ENCODE measurements around the gene CCBE1. TPM values are rescaled to one million over a fixed set of nuclear protein-coding genes. Genes with fewer than 3 reads are reported as not detected.

The CCBE1 gene
- total RNA-seq, 4 donors from 2014 or later = 0.18 to 2.8 (median 1.6) TPM

GRCh38 chr18:59387687-59388565 is 309.3 kb downstream of the CCBE1 start:
- no peaks in the 10 kb centered on the region for H3K9me3 ChIP-seq
- TF ChIP-seq CTCF (IDR thresholded peaks at IDR 0.05) = no peak
- no peak for TF ChIP-seq POLR2A (IDR thresholded peaks at IDR 0.05)
- H3K36me3 ChIP-seq = no peaks in the 10 kb centered on the region

DNA sequence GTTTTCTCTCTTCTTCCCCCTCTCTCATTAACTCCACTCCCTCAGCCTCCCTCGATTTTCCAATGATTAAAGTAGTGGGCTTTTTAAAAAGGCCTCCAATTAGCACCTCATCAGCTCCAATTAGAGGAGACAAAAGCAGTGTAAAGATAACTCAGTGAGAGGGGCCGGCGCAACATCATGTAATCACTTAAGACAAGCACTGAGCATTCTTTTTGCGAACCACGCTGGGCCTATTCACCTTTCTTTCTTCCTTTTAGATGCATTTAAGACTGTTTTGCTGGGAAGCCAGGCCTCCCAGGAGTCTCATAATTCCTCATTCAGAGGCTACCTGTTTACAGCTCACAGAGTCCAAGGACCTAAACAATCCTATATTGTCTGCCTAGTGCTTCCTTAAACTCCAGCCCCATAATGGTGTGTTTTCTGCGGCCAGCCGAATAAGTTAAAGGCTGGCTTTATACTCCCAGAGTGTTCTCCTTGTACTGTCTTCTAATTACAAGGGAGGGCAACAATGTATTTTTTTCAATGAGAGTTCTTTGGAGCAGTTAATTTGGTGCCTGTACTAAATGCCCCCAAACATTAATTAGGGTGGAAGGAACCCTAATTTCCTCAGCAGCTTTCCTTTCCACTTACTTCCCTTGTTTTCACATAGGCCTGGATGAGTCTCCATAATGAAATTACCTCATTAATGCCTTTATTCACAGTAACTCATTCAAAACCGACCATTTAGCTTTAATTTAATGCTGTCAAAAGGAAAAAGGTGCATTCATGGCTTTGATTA is 310.1 kb downstream of the CCBE1 start:
- Histone ChIP-seq H3K9me3 (no peaks in the 10 kb centered on the region), H3K4me3 (no peak overlapping the region), H3K27ac (no peak overlapping the region), H3K36me3 (no peaks in the 10 kb centered on the region), H3K27me3 (no peaks in the 10 kb centered on the region), H3K4me1 (no peaks in the 10 kb centered on the region)
- no peak for DNase-seq
- TF ChIP-seq POLR2A (IDR thresholded peaks at IDR 0.05) (no peak), CTCF (IDR thresholded peaks at IDR 0.05) (no peak)

More at GRCh38 chr18:59387687-59388565, 309.3 kb downstream of the CCBE1 start:
- no peaks in the 10 kb centered on the region for H3K4me1 ChIP-seq
- H3K27me3 ChIP-seq = no peaks in the 10 kb centered on the region
- no peak for DNase-seq
- H3K27ac ChIP-seq = no peak overlapping the region
- H3K4me3 ChIP-seq = no peak overlapping the region

DNA sequence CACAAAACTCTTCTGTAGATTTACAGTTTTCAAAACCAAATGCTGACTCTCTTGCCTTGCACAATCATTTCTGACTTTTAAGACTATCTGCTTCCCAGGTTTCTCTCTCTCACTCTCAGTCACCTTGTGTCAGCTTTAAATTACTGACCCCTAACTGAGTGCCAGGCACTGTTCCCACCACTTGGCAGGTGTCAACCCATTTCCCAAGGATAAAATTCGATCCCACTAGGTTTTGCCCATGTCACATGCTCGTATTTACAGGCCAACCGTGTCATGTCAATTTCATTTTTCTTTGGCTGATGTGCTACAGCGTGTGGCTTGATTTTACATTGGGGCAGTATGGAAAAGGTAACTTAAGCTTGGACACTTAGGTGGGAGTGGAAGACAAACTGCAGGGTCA is 312.0 kb downstream of the CCBE1 start:
- H3K4me1 ChIP-seq = no peaks in the 10 kb centered on the region
- no peak overlapping the region for H3K4me3 ChIP-seq
- no peaks in the 10 kb centered on the region for H3K36me3 ChIP-seq
- no peaks in the 10 kb centered on the region for H3K27me3 ChIP-seq
- no peak overlapping the region for H3K27ac ChIP-seq
- TF ChIP-seq CTCF (IDR thresholded peaks at IDR 0.05) (no peak), POLR2A (IDR thresholded peaks at IDR 0.05) (no peak)
- DNase-seq = no peak
- no peaks in the 10 kb centered on the region for H3K9me3 ChIP-seq

DNA sequence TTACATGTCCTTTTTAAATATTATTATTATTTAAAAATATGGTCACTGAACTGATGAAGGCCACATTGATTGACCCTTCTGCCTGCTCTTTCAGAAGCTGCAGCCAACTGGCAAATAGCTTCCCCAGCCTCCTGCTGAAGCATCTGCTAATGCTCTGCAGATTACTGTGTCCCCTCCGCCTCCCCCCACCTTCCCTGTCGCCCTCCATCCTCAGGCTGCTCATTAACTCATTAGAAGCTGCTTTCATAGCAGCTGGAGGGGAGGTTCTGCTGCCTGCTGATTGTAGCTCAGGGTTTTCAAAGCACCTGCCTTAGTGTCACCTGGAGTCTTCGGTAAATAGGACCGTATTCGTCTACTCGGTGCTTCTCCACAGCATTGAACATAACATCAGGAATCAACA is 313.4 kb downstream of the CCBE1 start:
- no peaks in the 10 kb centered on the region for H3K9me3 ChIP-seq
- no peaks in the 10 kb centered on the region for H3K27me3 ChIP-seq
- no peak overlapping the region for H3K4me3 ChIP-seq
- no peaks in the 10 kb centered on the region for H3K36me3 ChIP-seq
- H3K4me1 ChIP-seq = no peaks in the 10 kb centered on the region
- H3K27ac ChIP-seq = no peak overlapping the region
- TF ChIP-seq CTCF (IDR thresholded peaks at IDR 0.05) (no peak), POLR2A (IDR thresholded peaks at IDR 0.05) (no peak)
- no peak for DNase-seq

DNA sequence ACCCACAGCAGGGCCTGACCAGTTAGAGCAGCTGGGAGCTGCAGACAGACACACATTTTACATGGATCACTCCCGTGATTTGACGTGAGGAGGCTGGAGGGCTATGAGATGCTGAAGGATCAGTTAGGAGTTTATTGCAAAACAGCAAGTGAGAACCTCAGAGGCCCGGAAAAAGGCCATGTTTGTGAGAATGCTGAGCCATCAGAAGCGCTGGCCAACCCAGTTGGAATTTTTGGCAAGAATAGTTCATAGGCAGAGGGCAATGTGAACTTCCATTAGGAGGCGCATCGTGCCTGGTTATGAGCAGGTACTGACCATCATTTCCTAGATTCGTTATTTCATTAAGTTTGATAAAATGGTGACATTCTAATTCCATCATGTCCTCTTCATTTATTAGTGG is 314.8 kb downstream of the CCBE1 start:
- TF ChIP-seq CTCF (IDR thresholded peaks at IDR 0.05) = no peak
- TF ChIP-seq POLR2A (IDR thresholded peaks at IDR 0.05) = no peak
- no peaks in the 10 kb centered on the region for H3K9me3 ChIP-seq
- H3K27me3 ChIP-seq = no peaks in the 10 kb centered on the region
- no peaks in the 10 kb centered on the region for H3K36me3 ChIP-seq
- no peak overlapping the region for H3K27ac ChIP-seq
- no peaks in the 10 kb centered on the region for H3K4me1 ChIP-seq
- no peak overlapping the region for H3K4me3 ChIP-seq
- DNase-seq = no peak
